ENCODE results near the gene BMP6.

BMP6 gene

DNA sequence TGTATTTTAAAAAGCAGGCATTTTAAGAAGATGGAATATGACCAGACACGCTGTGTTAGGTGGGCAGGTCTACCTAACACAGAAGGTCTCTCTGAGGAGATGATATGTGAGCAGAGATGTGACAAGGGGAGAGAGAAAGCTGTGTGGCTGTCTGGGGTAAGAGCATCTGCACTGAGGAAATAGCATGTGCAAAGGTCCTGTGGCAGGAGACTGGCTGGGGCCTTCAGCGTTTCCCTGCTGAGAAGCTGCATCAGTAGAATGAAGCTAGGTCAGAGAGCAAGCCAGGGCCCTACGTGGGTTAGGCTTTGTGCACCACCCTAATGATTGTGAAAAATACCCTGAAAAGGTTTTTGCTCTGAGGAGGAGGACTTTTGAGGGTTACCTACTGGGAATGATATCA lies 97.7 kb downstream of the BMP6 start:
- Histone ChIP-seq H3K36me3 (replicated peaks; ENCODE audit: insufficient read depth, low read length) (no peaks in the 10 kb centered on the region), H4K20me1 (ENCODE audit: insufficient read depth, low read length) (no peaks in the 10 kb centered on the region), H2AFZ (ENCODE audit: low read length) (no peak overlapping the region), H3K27me3 (replicated peaks; ENCODE audit: insufficient read depth, low read length) (no peaks in the 10 kb centered on the region), H3K4me2 (ENCODE audit: low read depth, low read length) (no peak overlapping the region), H3K9me2 (replicated peaks; ENCODE audit: insufficient read depth, low read length) (no peaks in the 10 kb centered on the region), H3K79me2 (ENCODE audit: low read length) (peaks cover 93% of the 10 kb centered on the region), H3K4me3 (ENCODE audit: low read length) (no peak overlapping the region), H3K27ac (ENCODE audit: low read length) (no peak overlapping the region), H3K9me3 (replicated peaks; ENCODE audit: insufficient read depth, low read length) (no peaks in the 10 kb centered on the region), H3F3A (ENCODE audit: insufficient read depth, low read length) (no peaks in the 10 kb centered on the region), H3K9ac (ENCODE audit: low read length) (no peak overlapping the region), H3K4me1 (ENCODE audit: low read length) (no peaks in the 10 kb centered on the region)
- DNase-seq: no peak
- no peak for TF ChIP-seq EZH2 (optimal IDR thresholded peaks at IDR 0.05; ENCODE audit: low read depth, low read length)
- TF ChIP-seq CTCF (IDR thresholded peaks at IDR 0.05; ENCODE audit: low read length): no peak
- TF ChIP-seq EZH2phosphoT487 (IDR thresholded peaks at IDR 0.05; ENCODE audit: low read length): no peak

- TF ChIP-seq EZH2 (optimal IDR thresholded peaks at IDR 0.05; ENCODE audit: low read depth, low read length): no peak
- TF ChIP-seq CTCF (IDR thresholded peaks at IDR 0.05; ENCODE audit: low read length): no peak
- TF ChIP-seq EZH2phosphoT487 (IDR thresholded peaks at IDR 0.05; ENCODE audit: low read length): no peak
- Histone ChIP-seq H3K27me3 (replicated peaks; ENCODE audit: insufficient read depth, low read length) (no peaks in the 10 kb centered on the region), H3K4me3 (ENCODE audit: low read length) (no peak overlapping the region), H3K9ac (ENCODE audit: low read length) (no peak overlapping the region), H4K20me1 (ENCODE audit: insufficient read depth, low read length) (no peaks in the 10 kb centered on the region), H3K36me3 (replicated peaks; ENCODE audit: insufficient read depth, low read length) (no peaks in the 10 kb centered on the region), H3K4me2 (ENCODE audit: low read depth, low read length) (no peak overlapping the region), H3K79me2 (ENCODE audit: low read length) (peaks cover 95% of the 10 kb centered on the region), H3K4me1 (ENCODE audit: low read length) (no peaks in the 10 kb centered on the region), H3F3A (ENCODE audit: insufficient read depth, low read length) (no peaks in the 10 kb centered on the region), H3K27ac (ENCODE audit: low read length) (no peak overlapping the region), H3K9me3 (replicated peaks; ENCODE audit: insufficient read depth, low read length) (no peaks in the 10 kb centered on the region), H2AFZ (ENCODE audit: low read length) (no peak overlapping the region), H3K9me2 (replicated peaks; ENCODE audit: insufficient read depth, low read length) (no peaks in the 10 kb centered on the region)
- DNase-seq: no peak
Measured at GRCh38 chr6:7825986-7826385, 100.1 kb downstream of the BMP6 start.

DNA sequence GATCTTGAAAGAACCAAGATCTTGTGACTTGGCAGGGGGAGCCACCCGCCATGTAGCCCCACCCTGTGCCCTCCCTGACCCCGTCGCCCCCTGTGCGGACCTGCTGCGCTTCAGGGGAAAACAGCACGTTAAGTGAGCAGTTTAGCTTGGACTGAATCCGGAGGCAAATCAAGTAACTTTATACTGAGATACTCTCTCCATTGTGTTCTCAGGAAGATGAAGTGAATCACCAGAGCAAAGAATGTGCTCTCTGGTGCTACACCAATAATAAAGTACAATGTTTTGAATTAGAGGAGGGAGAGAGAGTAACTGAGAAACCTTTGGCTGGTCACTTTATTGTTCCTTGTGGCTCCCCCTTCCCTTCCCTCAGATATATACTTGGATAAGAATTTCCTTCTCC lies 101.2 kb downstream of the BMP6 start:
- no peaks in the 10 kb centered on the region for H3K4me1 ChIP-seq (ENCODE audit: low read length)
- TF ChIP-seq EZH2 (optimal IDR thresholded peaks at IDR 0.05; ENCODE audit: low read depth, low read length): no peak
- TF ChIP-seq EZH2phosphoT487 (IDR thresholded peaks at IDR 0.05; ENCODE audit: low read length): no peak
- no peak for TF ChIP-seq CTCF (IDR thresholded peaks at IDR 0.05; ENCODE audit: low read length)
- no peaks in the 10 kb centered on the region for H4K20me1 ChIP-seq (ENCODE audit: insufficient read depth, low read length)
- DNase-seq: no peak
- H3F3A ChIP-seq (ENCODE audit: insufficient read depth, low read length): no peaks in the 10 kb centered on the region
- no peaks in the 10 kb centered on the region for H3K9me3 ChIP-seq (replicated peaks; ENCODE audit: insufficient read depth, low read length)
- H3K9me2 ChIP-seq (replicated peaks; ENCODE audit: insufficient read depth, low read length): no peaks in the 10 kb centered on the region
- H3K9ac ChIP-seq (ENCODE audit: low read length): no peak overlapping the region
- no peak overlapping the region for H3K27ac ChIP-seq (ENCODE audit: low read length)
- H3K79me2 ChIP-seq (ENCODE audit: low read length): peaks cover 97% of the 10 kb centered on the region
- no peaks in the 10 kb centered on the region for H3K36me3 ChIP-seq (replicated peaks; ENCODE audit: insufficient read depth, low read length)
- no peak overlapping the region for H3K4me2 ChIP-seq (ENCODE audit: low read depth, low read length)
- no peaks in the 10 kb centered on the region for H3K27me3 ChIP-seq (replicated peaks; ENCODE audit: insufficient read depth, low read length)
- H3K4me3 ChIP-seq (ENCODE audit: low read length): no peak overlapping the region
- no peak overlapping the region for H2AFZ ChIP-seq (ENCODE audit: low read length)

All from MM.1S (cell line).